GM13976 (cell line): ENCODE results near the gene TPK1.

Source experiments
- DNase-seq: peaks from one replicate; pipeline ENCODE4 v3.0.0; 2012; ENCODE audit warnings: low spot score
- CTCF ChIP-seq: IDR thresholded peaks from 2 replicates; pipeline ENCODE4 v1.5.1; 2012; ENCODE audit warnings: borderline replicate concordance, mild to moderate bottlenecking; ENCODE audit not compliant: insufficient read depth; ENCODE audit errors: extremely low read depth, missing control alignments, control extremely low read depth
- in situ Hi-C: fragments of 300-500 bp; cut with MboI; formaldehyde crosslinking; loops from one replicate; pipeline ENCODE4 v1.12.0; 2022; ENCODE audit warnings: low sequenced_read_pairs, mixed read lengths, inconsistent platforms; ENCODE audit not compliant: unreplicated experiment

The TPK1 gene

GRCh38 chr7:144517749-144518148 lies 318.1 kb downstream of the TPK1 start:
- TF ChIP-seq CTCF = no peak
- in situ Hi-C loops = no loop called here
- DNase-seq = no peak

GRCh38 chr7:144516729-144517525 lies 318.9 kb downstream of the TPK1 start:
- no peak for TF ChIP-seq CTCF
- no peak for DNase-seq
- in situ Hi-C loops = no loop called here

- peak; percentile 19 for TF ChIP-seq CTCF
- no peak for DNase-seq
- in situ Hi-C loops = no loop called here
Observed at GRCh38 chr7:144513334-144513733, 322.5 kb downstream of the TPK1 start.

GRCh38 chr7:144510621-144511020 lies 325.2 kb downstream of the TPK1 start:
- in situ Hi-C loops = no loop called here
- TF ChIP-seq CTCF = no peak

GRCh38 chr7:144508702-144509101 lies 327.2 kb downstream of the TPK1 start:
- in situ Hi-C loops = no loop called here
- TF ChIP-seq CTCF = no peak
- peak; percentile 55 for DNase-seq

More at GRCh38 chr7:144510621-144511020, 325.2 kb downstream of the TPK1 start:
- no peak for DNase-seq

- in situ Hi-C loops = no loop called here
- no peak for TF ChIP-seq CTCF
- no peak for DNase-seq
Observed at GRCh38 chr7:144503215-144503614, 332.6 kb downstream of the TPK1 start.
